NCI-H345 (cell line): ENCODE data around the gene CAPN15.

ENCODE experiments used
- DNase-seq: peaks from one replicate; lab custom pipeline; 2025; lab: John Stamatoyannopoulos, UW

Gene CAPN15

GRCh38 chr16:578232-578869, 50.8 kb downstream of the CAPN15 start:
- no peak for DNase-seq

GRCh38 chr16:578870-579405, 51.4 kb downstream of the CAPN15 start:
- peak; percentile 21 for DNase-seq

GRCh38 chr16:580141-580945, 52.8 kb downstream of the CAPN15 start:
- DNase-seq, result no peak

GRCh38 chr16:580946-581498, 53.5 kb downstream of the CAPN15 start:
- DNase-seq, result no peak

GRCh38 chr16:582218-582613, 54.7 kb downstream of the CAPN15 start:
- DNase-seq, result no peak

GRCh38 chr16:582614-583331, 55.3 kb downstream of the CAPN15 start:
- DNase-seq, result no peak

- no peak for DNase-seq
These were observed 55.9 kb downstream of the CAPN15 start for GRCh38 chr16:583470-583814.

GRCh38 chr16:583815-584591, 56.5 kb downstream of the CAPN15 start:
- DNase-seq, result no peak

- peak; percentile 18 for DNase-seq
These were observed 57.8 kb downstream of the CAPN15 start for GRCh38 chr16:585351-585750.

GRCh38 chr16:586047-586644, 58.6 kb downstream of the CAPN15 start:
- no peak for DNase-seq

GRCh38 chr16:586645-587590, 59.4 kb downstream of the CAPN15 start:
- no peak for DNase-seq

GRCh38 chr16:588639-588888, 61.1 kb downstream of the CAPN15 start:
- DNase-seq, result peak; percentile 32

- peak; percentile 94 for DNase-seq
These were observed 61.6 kb downstream of the CAPN15 start for GRCh38 chr16:588889-589657.

- DNase-seq, result peak; percentile 98
These were observed 62.2 kb downstream of the CAPN15 start, which contains the start of gene RAB40C for GRCh38 chr16:589658-590187. Gene RAB40C, plus strand, starts transcription at chr16:590066. Its CDS starts 226 bp downstream, at chr16:590292.

- no peak for DNase-seq
These were observed 62.8 kb downstream of the CAPN15 start for GRCh38 chr16:590188-590814.

GRCh38 chr16:590815-591200, 63.3 kb downstream of the CAPN15 start:
- DNase-seq, result no peak

- DNase-seq, result no peak
These were observed 63.7 kb downstream of the CAPN15 start for GRCh38 chr16:591231-591630.

GRCh38 chr16:591892-592517, 64.5 kb downstream of the CAPN15 start:
- DNase-seq, result no peak
